Pancreas (tissue), 10 donors: ENCODE data around the gene PDE8A. TPM values are rescaled to one million over a fixed set of nuclear protein-coding genes. Genes with fewer than 3 reads are reported as not detected.
A peak's percentile ranks its signal among the peaks of the same experiment; 100 is the strongest.

Experiments used
- ATAC-seq, 4 donors: fragments of 200-7000 bp; cut with Tn5 transposase; one replicate each; pipeline versions ENCODE4 v1.8.0 to v1.9.1; 2020; ENCODE audit warnings: mild to moderate bottlenecking in 4 of 4, moderate library complexity in 4 of 4
- DNase-seq, 6 donors: peaks; one replicate each; pipeline ENCODE4 v3.0.0-alpha.2; 2020
- FAIRE-seq: peaks from 2 replicates; lab custom pipeline; 2012; peaks lifted over from hg19 to GRCh38; lab: Jason Lieb, UNC
- H3K27ac ChIP-seq, 4 donors: fragments of 200-600 bp; sonication (generic); 1 replicate in 3 of 4; 2 replicates in 1 of 4; pipeline versions ENCODE4 v1.5.0 to v1.8.0; 2020
- H3K27me3 ChIP-seq, 4 donors: fragments of 200-600 bp; one replicate each; pipeline ENCODE4 v1.8.0; 2021
- H3K36me3 ChIP-seq, 3 donors: fragments of 200-600 bp; sonication (generic) in 1 of 3; one replicate each; pipeline versions ENCODE4 v1.5.0 to v1.8.0; 2020 to 2021
- H3K4me1 ChIP-seq, 3 donors: fragments of 200-600 bp; one replicate each; pipeline ENCODE4 v1.8.0; 2021
- H3K4me3 ChIP-seq, 4 donors: fragments of 200-600 bp; sonication (generic) in 2 of 4; one replicate each; pipeline versions ENCODE4 v1.5.0 to v1.8.0; 2020 to 2021
- H3K9me3 ChIP-seq, 4 donors: fragments of 200-600 bp; one replicate each; pipeline ENCODE4 v1.8.0; 2021
- CTCF ChIP-seq, 4 donors: fragments of 200-600 bp; sonication (generic) in 3 of 4; IDR thresholded peaks; one replicate each; pipeline versions ENCODE4 v1.5.0 to v1.8.0; 2021; ENCODE audit warnings: antibody characterized with exemption in 4 of 4
- WGBS, 2 donors: extraction: QIAGEN DNeasy Blood & Tissue Kit; methylation state at CpG; one replicate each; pipeline ENCODE4 v1.1.7; 2013; 5-methylcytosine and 5-hydroxymethylcytosine counted together
- intact Hi-C, 3 donors: fragments of 100-400 bp; cut with DNase I; formaldehyde crosslinking; loops; one replicate each; pipeline versions ENCODE4 v1.11.1 to v1.14.2; 2022
- polyA plus RNA-seq, 2 donors: library from polyadenylated mRNA; stranded (reverse); fragments of 200-250 nt; gene quantifications; one replicate each; pipeline ENCODE4 v1.2.3, GENCODE V29; 2013
- total RNA-seq, 6 donors: library from RNA; stranded (reverse); fragmentation: NEBNext Ultra II Directional in 4 of 6; extraction: Animal tissue kit (Norgen Biotek cat#: 25700) in 4 of 6; gene quantifications; one replicate each; pipeline versions ENCODE4 v1.2.1 to v1.2.4, GENCODE V29; 2021 to 2023
- donor health status: healthy with polysubstance abuse.
- donor health status: DM: no; HTN: no; CAD: no; lungs with moderate emphysema.
- donor health status: DM: no; HTN: no; CAD: no.
- donor health status: control.
- donor health status: control.
- donor health status: Bipolar disorder and iron deficiency.
- donor health status: DM: yes; HTN: yes; CAD: no.
- donor health status: DM: no; HTN: no; CAD: no.
- donor health status: DM: no; HTN: no; CAD: no.
- donor health status: DM: yes; HTN: yes; CAD: no.

Gene PDE8A
- total and polyA plus RNA-seq, 8 donors = 14.7 to 31.3 (median 20.7) TPM

DNA sequence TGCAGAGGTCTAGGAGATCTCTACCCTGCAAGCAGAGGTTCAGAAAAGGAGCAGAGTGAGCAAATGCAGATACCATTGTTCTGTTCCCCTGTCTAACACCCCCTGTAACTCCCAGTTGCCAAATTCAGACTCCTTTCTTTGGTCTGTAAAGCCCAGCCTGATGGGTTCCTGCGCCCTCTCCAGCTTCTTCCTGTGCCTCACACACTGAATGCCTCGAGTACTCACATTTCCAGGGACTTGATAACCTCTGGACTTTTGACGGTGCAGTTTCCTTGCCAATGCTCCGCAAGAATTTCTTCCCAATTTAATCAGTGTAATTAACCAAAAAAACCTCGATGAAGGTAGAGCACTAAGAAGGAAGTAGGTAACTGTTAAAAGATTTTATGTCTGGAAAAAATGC lies 19.3 kb downstream of the PDE8A start:
- H3K36me3 ChIP-seq = no peaks in the 10 kb centered on the region
- no peak for DNase-seq
- peak in 3 of 4 donors; percentile 51 to 53 (median 53) for ATAC-seq
- no peaks in the 10 kb centered on the region for H3K27me3 ChIP-seq
- FAIRE-seq = no peak
- no peaks in the 10 kb centered on the region for H3K9me3 ChIP-seq
- intact Hi-C loops = no loop called here
- WGBS, 2 donors = 23 to 25% methylated on average over 5 of the region's 5 CpGs
- no peak for TF ChIP-seq CTCF (IDR thresholded peaks at IDR 0.05)
- peaks cover 17 to 24% (median 18%) of the 10 kb centered on the region in 3 donors for H3K4me1 ChIP-seq
- H3K27ac ChIP-seq = peak overlapping the region in 2 of 4 donors; percentile 12 to 63
- H3K4me3 ChIP-seq = no peak overlapping the region

GRCh38 chr15:85002517-85002916 lies 20.9 kb downstream of the PDE8A start:
- Histone ChIP-seq H3K27ac (no peak overlapping the region), H3K27me3 (no peaks in the 10 kb centered on the region), H3K4me3 (no peak overlapping the region), H3K9me3 (no peaks in the 10 kb centered on the region), H3K4me1 (peaks cover 17 to 32% (median 19%) of the 10 kb centered on the region in 3 donors), H3K36me3 (no peaks in the 10 kb centered on the region)
- FAIRE-seq = no peak
- TF ChIP-seq CTCF (IDR thresholded peaks at IDR 0.05) = no peak
- 85 to 92% methylated on average over 4 of the region's 4 CpGs for WGBS, 2 donors
- ATAC-seq = no peak
- intact Hi-C loops = no loop called here
- no peak for DNase-seq

GRCh38 chr15:85003593-85004312 lies 22.1 kb downstream of the PDE8A start:
- peak in 2 of 4 donors; percentile 22 to 23 for ATAC-seq
- Histone ChIP-seq H3K4me3 (no peak overlapping the region), H3K27me3 (no peaks in the 10 kb centered on the region), H3K27ac (no peak overlapping the region), H3K36me3 (no peaks in the 10 kb centered on the region), H3K4me1 (peaks cover 17 to 43% (median 27%) of the 10 kb centered on the region in 3 donors), H3K9me3 (no peaks in the 10 kb centered on the region)
- FAIRE-seq = no peak
- TF ChIP-seq CTCF (IDR thresholded peaks at IDR 0.05) = no peak
- intact Hi-C loops = no loop called here
- WGBS, 2 donors = 85 to 90% methylated on average over 3 of the region's 3 CpGs
- no peak for DNase-seq

- ATAC-seq = no peak
- H3K4me3 ChIP-seq = no peak overlapping the region
- no peak for DNase-seq
- no peak for TF ChIP-seq CTCF (IDR thresholded peaks at IDR 0.05)
- no peaks in the 10 kb centered on the region for H3K36me3 ChIP-seq
- WGBS, 2 donors = 94 to 97% methylated on average over 3 of the region's 3 CpGs
- no peaks in the 10 kb centered on the region for H3K27me3 ChIP-seq
- no peaks in the 10 kb centered on the region for H3K9me3 ChIP-seq
- FAIRE-seq = no peak
- intact Hi-C loops = no loop called here
- no peak overlapping the region for H3K27ac ChIP-seq
- H3K4me1 ChIP-seq = peaks cover 20 to 47% (median 32%) of the 10 kb centered on the region in 3 donors
Measured at GRCh38 chr15:85004550-85004949, 22.9 kb downstream of the PDE8A start.

- no peak for FAIRE-seq
Measured at GRCh38 chr15:85005319-85005718, 23.7 kb downstream of the PDE8A start.

More at GRCh38 chr15:85005319-85005718, 23.7 kb downstream of the PDE8A start:
- H3K9me3 ChIP-seq = no peaks in the 10 kb centered on the region
- H3K27ac ChIP-seq = peak overlapping the region in 1 of 4 donors; percentile 0
- no peak overlapping the region for H3K4me3 ChIP-seq
- intact Hi-C loops = no loop called here
- TF ChIP-seq CTCF (IDR thresholded peaks at IDR 0.05) = no peak
- no peaks in the 10 kb centered on the region for H3K36me3 ChIP-seq
- no peak for DNase-seq
- no peaks in the 10 kb centered on the region for H3K27me3 ChIP-seq
- H3K4me1 ChIP-seq = peaks cover 20 to 46% (median 27%) of the 10 kb centered on the region in 3 donors
- no peak for ATAC-seq
- 62 to 71% methylated on average over 2 of the region's 2 CpGs for WGBS, 2 donors
